GM18526 (cell line): Measurements from ENCODE around the gene MATN1.
A peak's percentile ranks its signal among the peaks of the same experiment; 100 is the strongest.

Experiments used
- POLR2A ChIP-seq: IDR thresholded peaks from 3 replicates; pipeline ENCODE4 v1.6.1; 2011; ENCODE audit not compliant: insufficient read length; ENCODE audit errors: extremely low read depth

MATN1 gene

GRCh38 chr1:30742963-30743559, 19.7 kb upstream of the MATN1 start:
- no peak for TF ChIP-seq POLR2A

GRCh38 chr1:30742300-30742962, 19.0 kb upstream of the MATN1 start:
- TF ChIP-seq POLR2A, result no peak

- peak; percentile 14 for TF ChIP-seq POLR2A
Measured at GRCh38 chr1:30741239-30741894, 18.0 kb upstream of the MATN1 start.

GRCh38 chr1:30740251-30741238, 17.2 kb upstream of the MATN1 start:
- peak; percentile 10 for TF ChIP-seq POLR2A

- TF ChIP-seq POLR2A, result peak; percentile 22
Measured at GRCh38 chr1:30739601-30740000, 16.2 kb upstream of the MATN1 start.

- TF ChIP-seq POLR2A, result no peak
Measured at GRCh38 chr1:30738715-30739559, 15.6 kb upstream of the MATN1 start.

GRCh38 chr1:30738040-30738714, 14.8 kb upstream of the MATN1 start:
- no peak for TF ChIP-seq POLR2A

GRCh38 chr1:30737357-30738039, 14.1 kb upstream of the MATN1 start:
- peak; percentile 8 for TF ChIP-seq POLR2A

GRCh38 chr1:30735668-30736498, 12.5 kb upstream of the MATN1 start:
- no peak for TF ChIP-seq POLR2A

GRCh38 chr1:30735124-30735523, 11.7 kb upstream of the MATN1 start:
- no peak for TF ChIP-seq POLR2A

GRCh38 chr1:30734580-30734979, 11.2 kb upstream of the MATN1 start:
- TF ChIP-seq POLR2A, result no peak

- TF ChIP-seq POLR2A, result no peak
Measured at GRCh38 chr1:30734106-30734505, 10.7 kb upstream of the MATN1 start.
